Caco-2 (cell line): ENCODE data around the gene UGT1A4. TPM values are rescaled to one million over a fixed set of nuclear protein-coding genes. Genes with fewer than 3 reads are reported as not detected.

Source experiments
- BruUV-seq: library from RNA; stranded (reverse); fragments of 400-500 nt; replicated peaks from 2 replicates; lab custom pipeline; 2021; lab: Mats Ljungman, UMichigan
- CTCF ChIA-PET: fragments of 300-600 bp; sonication (Branson Sonifier 250); formaldehyde crosslinking; loops from one replicate; lab custom pipeline; 2022; ENCODE audit warnings: antibody characterized with exemption; lab: Charles Lee
- POLR2A ChIA-PET: fragments of 300-600 bp; sonication (Branson Sonifier 250); formaldehyde crosslinking; loops from one replicate; lab custom pipeline; 2022; ENCODE audit warnings: antibody characterized with exemption; lab: Charles Lee
- DNase-seq, 2 experiments: peaks; one replicate each; pipeline versions ENCODE4 v3.0.0 to v3.0.0-alpha.2; 2020 to 2022
- H3K27me3 ChIP-seq: replicated peaks from 2 replicates; pipeline ENCODE4 v1.6.0; 2011; ENCODE audit warnings: low read length; ENCODE audit not compliant: control insufficient read depth, insufficient read depth
- H3K36me3 ChIP-seq: 2 replicates; pipeline ENCODE4 v1.5.1; 2011; ENCODE audit warnings: low read length; ENCODE audit not compliant: control insufficient read depth, insufficient read depth
- H3K4me1 ChIP-seq: fragments of 250-450 bp; sonication (Bioruptor Pico); 2 replicates; pipeline ENCODE4 v1.5.1; 2020; ENCODE audit warnings: mild to moderate bottlenecking
- H3K4me3 ChIP-seq: 2 replicates; pipeline ENCODE4 v1.5.1; 2011; ENCODE audit warnings: low read depth, mild to moderate bottlenecking, control low read depth, low read length
- H3K9me3 ChIP-seq: fragments of 250-450 bp; sonication (Bioruptor Pico); 2 replicates; pipeline ENCODE4 v1.5.1; 2020; ENCODE audit warnings: mild to moderate bottlenecking, moderate library complexity
- H3K27ac Mint-ChIP-seq: one replicate; pipeline ENCODE4 v1.8.0; 2022; ENCODE audit warnings: mixed read lengths; ENCODE audit not compliant: unreplicated experiment
- H3K27me3 Mint-ChIP-seq: one replicate; pipeline ENCODE4 v1.8.0; 2022; ENCODE audit warnings: mixed read lengths; ENCODE audit not compliant: insufficient read depth, unreplicated experiment
- H3K36me3 Mint-ChIP-seq: one replicate; pipeline ENCODE4 v1.8.0; 2022; ENCODE audit warnings: mild to moderate bottlenecking, mixed read lengths; ENCODE audit not compliant: insufficient read depth, unreplicated experiment
- H3K4me1 Mint-ChIP-seq: one replicate; pipeline ENCODE4 v1.8.0; 2022; ENCODE audit warnings: low read depth, mixed read lengths; ENCODE audit not compliant: unreplicated experiment
- H3K4me3 Mint-ChIP-seq: one replicate; pipeline ENCODE4 v1.8.0; 2022; ENCODE audit warnings: mild to moderate bottlenecking, moderate library complexity, mixed read lengths; ENCODE audit not compliant: unreplicated experiment
- H3K9me3 Mint-ChIP-seq: one replicate; pipeline ENCODE4 v1.8.0; 2022; ENCODE audit warnings: mixed read lengths; ENCODE audit not compliant: unreplicated experiment
- CTCF ChIP-seq, 2 experiments: fragments of 200-600 bp in 1 of 2; IDR thresholded peaks; 1 replicate in 1 of 2; 2 replicates in 1 of 2; pipeline versions ENCODE4 v1.5.1 to v1.8.0; 2011 to 2022; ENCODE audit warnings: antibody characterized with exemption in 1 of 2, control low read depth in 1 of 2, inconsistent platforms in 1 of 2, low read depth in 1 of 2, low read length in 1 of 2, mild to moderate bottlenecking in 1 of 2, moderate library complexity in 1 of 2; ENCODE audit not compliant: insufficient read depth in 1 of 2, severe bottlenecking in 1 of 2, unreplicated experiment in 1 of 2
- intact Hi-C: fragments of 100-400 bp; cut with micrococcal nuclease; formaldehyde crosslinking; loops from one replicate; pipeline ENCODE4 v1.10.0; 2022; ENCODE audit not compliant: unreplicated experiment
- total RNA-seq: library from RNA; stranded (reverse); gene quantifications from 2 replicates; pipeline ENCODE4 v1.2.3, GENCODE V29; 2022

The UGT1A4 gene
- total RNA-seq, 1 experiment from 2014 or later = 0.79 TPM

- no peaks in the 10 kb centered on the region for H3K9me3 ChIP-seq
- H3K27me3 Mint-ChIP-seq = no peaks in the 10 kb centered on the region
- POLR2A ChIA-PET = no interaction called here
- no peak overlapping the region for H3K4me3 Mint-ChIP-seq
- no peak overlapping the region for H3K27ac Mint-ChIP-seq
- no peaks in the 10 kb centered on the region for H3K9me3 Mint-ChIP-seq
- TF ChIP-seq CTCF (IDR thresholded peaks at IDR 0.05; ENCODE audit: insufficient read depth in 1 of 2, low read depth in 1 of 2, low read length in 1 of 2, severe bottlenecking in 1 of 2, unreplicated experiment in 1 of 2) = no peak
- H3K4me1 Mint-ChIP-seq = no peaks in the 10 kb centered on the region
- CTCF ChIA-PET = no interaction called here
- no peaks in the 10 kb centered on the region for H3K4me1 ChIP-seq
- no peak for DNase-seq
- intact Hi-C loops = no loop called here
- H3K36me3 Mint-ChIP-seq = no peaks in the 10 kb centered on the region
- no TSS peak for BruUV-seq
- no peaks in the 10 kb centered on the region for H3K36me3 ChIP-seq
- no peaks in the 10 kb centered on the region for H3K27me3 ChIP-seq
- H3K4me3 ChIP-seq = no peak overlapping the region
Measured at GRCh38 chr2:233676046-233676445, 42.5 kb upstream of the UGT1A4 start.

GRCh38 chr2:233679196-233679595, 39.3 kb upstream of the UGT1A4 start:
- no peak for TF ChIP-seq CTCF (IDR thresholded peaks at IDR 0.05; ENCODE audit: insufficient read depth in 1 of 2, low read depth in 1 of 2, low read length in 1 of 2, severe bottlenecking in 1 of 2, unreplicated experiment in 1 of 2)
- Histone ChIP-seq H3K9me3 (no peaks in the 10 kb centered on the region), H3K27me3 (no peaks in the 10 kb centered on the region), H3K36me3 (no peaks in the 10 kb centered on the region), H3K4me1 (no peaks in the 10 kb centered on the region), H3K4me3 (no peak overlapping the region)
- no peak overlapping the region for H3K27ac Mint-ChIP-seq
- ChIA-PET CTCF (no interaction called here), POLR2A (no interaction called here)
- no peaks in the 10 kb centered on the region for H3K27me3 Mint-ChIP-seq
- H3K36me3 Mint-ChIP-seq = no peaks in the 10 kb centered on the region
- no peaks in the 10 kb centered on the region for H3K4me1 Mint-ChIP-seq
- BruUV-seq = no TSS peak
- no peak for DNase-seq
- no peak overlapping the region for H3K4me3 Mint-ChIP-seq
- intact Hi-C loops = no loop called here
- no peaks in the 10 kb centered on the region for H3K9me3 Mint-ChIP-seq

- ChIA-PET CTCF (no interaction called here), POLR2A (no interaction called here)
- Mint-ChIP-seq H3K36me3 (no peaks in the 10 kb centered on the region), H3K27ac (no peak overlapping the region), H3K27me3 (no peaks in the 10 kb centered on the region), H3K9me3 (no peaks in the 10 kb centered on the region), H3K4me3 (no peak overlapping the region), H3K4me1 (no peaks in the 10 kb centered on the region)
- intact Hi-C loops = no loop called here
- H3K9me3 ChIP-seq = no peaks in the 10 kb centered on the region
- DNase-seq = no peak
- no peaks in the 10 kb centered on the region for H3K36me3 ChIP-seq
- H3K4me1 ChIP-seq = no peaks in the 10 kb centered on the region
- no TSS peak for BruUV-seq
- no peak overlapping the region for H3K4me3 ChIP-seq
- TF ChIP-seq CTCF (IDR thresholded peaks at IDR 0.05; ENCODE audit: insufficient read depth in 1 of 2, low read depth in 1 of 2, low read length in 1 of 2, severe bottlenecking in 1 of 2, unreplicated experiment in 1 of 2) = no peak
- H3K27me3 ChIP-seq = no peaks in the 10 kb centered on the region
Measured at GRCh38 chr2:233680361-233681045, 38.0 kb upstream of the UGT1A4 start.
